ENCODE measurements around the gene GNA12. TPM values are rescaled to one million over a fixed set of nuclear protein-coding genes. Genes with fewer than 3 reads are reported as not detected.

The GNA12 gene
- total RNA-seq, 1 donor from 2014 or later: 67.2 TPM

DNA sequence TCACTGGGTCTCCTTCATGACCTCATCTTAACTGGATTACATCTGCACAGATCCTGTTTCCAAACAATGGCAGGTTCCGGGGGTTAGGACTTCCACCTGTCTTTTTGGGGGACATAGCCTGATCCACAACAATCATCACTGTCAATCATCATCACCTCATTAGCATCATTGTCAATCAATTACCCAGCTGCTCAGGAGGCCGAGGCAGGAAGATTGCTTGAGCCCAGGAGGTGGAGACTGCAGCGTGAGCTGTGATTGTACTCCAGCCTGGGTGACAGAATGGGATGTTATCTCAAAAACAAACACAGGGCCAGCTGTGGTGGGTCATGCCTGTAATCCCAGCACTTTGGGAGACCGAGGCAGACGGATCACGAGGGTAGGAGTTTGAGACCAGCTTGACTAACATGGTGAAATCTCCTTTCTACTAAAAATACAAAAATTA, 137.4 kb downstream of the GNA12 start:
- no peak for TF ChIP-seq EZH2 (IDR thresholded peaks at IDR 0.05; ENCODE audit: insufficient read depth, low read length)
- TF ChIP-seq, protein P1, sequence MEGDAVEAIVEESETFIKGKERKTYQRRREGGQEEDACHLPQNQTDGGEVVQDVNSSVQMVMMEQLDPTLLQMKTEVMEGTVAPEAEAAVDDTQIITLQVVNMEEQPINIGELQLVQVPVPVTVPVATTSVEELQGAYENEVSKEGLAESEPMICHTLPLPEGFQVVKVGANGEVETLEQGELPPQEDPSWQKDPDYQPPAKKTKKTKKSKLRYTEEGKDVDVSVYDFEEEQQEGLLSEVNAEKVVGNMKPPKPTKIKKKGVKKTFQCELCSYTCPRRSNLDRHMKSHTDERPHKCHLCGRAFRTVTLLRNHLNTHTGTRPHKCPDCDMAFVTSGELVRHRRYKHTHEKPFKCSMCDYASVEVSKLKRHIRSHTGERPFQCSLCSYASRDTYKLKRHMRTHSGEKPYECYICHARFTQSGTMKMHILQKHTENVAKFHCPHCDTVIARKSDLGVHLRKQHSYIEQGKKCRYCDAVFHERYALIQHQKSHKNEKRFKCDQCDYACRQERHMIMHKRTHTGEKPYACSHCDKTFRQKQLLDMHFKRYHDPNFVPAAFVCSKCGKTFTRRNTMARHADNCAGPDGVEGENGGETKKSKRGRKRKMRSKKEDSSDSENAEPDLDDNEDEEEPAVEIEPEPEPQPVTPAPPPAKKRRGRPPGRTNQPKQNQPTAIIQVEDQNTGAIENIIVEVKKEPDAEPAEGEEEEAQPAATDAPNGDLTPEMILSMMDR (IDR thresholded peaks at IDR 0.05; ENCODE audit: insufficient read depth, low read depth, low read length): no peak
- Histone ChIP-seq H2AFZ (ENCODE audit: low read depth, low read length) (no peak overlapping the region), H3K9ac (ENCODE audit: low read length) (no peak overlapping the region), H3K4me2 (ENCODE audit: low read length) (no peak overlapping the region), H3K9me3 (ENCODE audit: insufficient read depth, low read depth, low read length) (no peaks in the 10 kb centered on the region), H4K20me1 (ENCODE audit: insufficient read depth, low read length) (peaks cover 9% of the 10 kb centered on the region), H3K36me3 (ENCODE audit: insufficient read depth, low read length) (no peaks in the 10 kb centered on the region), H3K27me3 (ENCODE audit: insufficient read depth, low read length) (no peaks in the 10 kb centered on the region), H3K79me2 (ENCODE audit: insufficient read depth, low read length) (no peaks in the 10 kb centered on the region), H3K27ac (ENCODE audit: low read depth, low read length) (no peak overlapping the region), H3K4me1 (ENCODE audit: insufficient read depth, low read length) (no peaks in the 10 kb centered on the region), H3K4me3 (ENCODE audit: insufficient read depth, low read depth, low read length) (no peak overlapping the region)
- Mint-ChIP-seq H3K9me3 (ENCODE audit: unreplicated experiment) (peaks cover 5% of the 10 kb centered on the region), H3K4me3 (ENCODE audit: unreplicated experiment) (no peak overlapping the region), H3K4me1 (ENCODE audit: low read depth, unreplicated experiment) (no peaks in the 10 kb centered on the region), H3K36me3 (ENCODE audit: low read depth, unreplicated experiment) (peaks cover 6% of the 10 kb centered on the region), H3K27ac (ENCODE audit: unreplicated experiment) (no peak overlapping the region), H3K27me3 (ENCODE audit: low read depth, unreplicated experiment) (peaks cover 14% of the 10 kb centered on the region)
- FAIRE-seq (no peak), DNase-seq (ENCODE audit: low read depth) (no peak)

DNA sequence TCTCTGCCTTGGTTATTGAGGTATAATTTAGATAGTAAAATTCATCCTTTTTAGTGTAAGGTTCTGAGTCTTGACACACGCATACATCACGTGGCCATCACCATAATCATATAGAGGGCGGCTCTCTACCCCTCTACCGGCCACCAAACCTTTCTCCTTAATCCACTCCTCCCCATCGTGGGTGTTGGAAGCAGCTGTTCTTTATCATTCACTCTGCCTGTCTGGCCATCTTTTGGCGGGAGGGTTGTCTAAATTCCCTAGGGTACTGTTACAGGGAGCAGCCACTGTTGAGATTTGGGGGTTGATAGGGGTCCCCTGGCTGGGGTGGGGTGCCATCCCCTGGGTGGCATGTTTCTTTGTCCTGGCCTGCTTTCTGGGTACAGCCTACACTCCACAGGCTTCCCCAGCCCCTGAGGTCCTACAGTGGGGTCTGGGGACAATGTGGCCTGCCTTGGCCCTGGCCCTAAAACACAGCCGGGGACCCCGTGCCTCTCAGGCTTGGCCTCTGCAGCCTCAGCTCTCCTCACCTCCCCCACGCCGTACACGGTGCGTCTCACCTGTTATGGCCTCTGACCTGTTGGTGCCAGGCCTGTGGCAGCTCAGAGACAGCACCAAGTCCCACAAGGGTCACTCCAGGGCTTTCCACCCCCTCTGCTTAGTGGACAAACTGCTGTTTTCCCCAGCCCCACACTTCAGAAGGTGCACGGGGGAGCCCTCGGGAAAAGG, 138.6 kb downstream of the GNA12 start:
- no peak overlapping the region for H3K9ac ChIP-seq (ENCODE audit: low read length)
- no peaks in the 10 kb centered on the region for H3K79me2 ChIP-seq (ENCODE audit: insufficient read depth, low read length)
- Mint-ChIP-seq H3K4me3 (ENCODE audit: unreplicated experiment) (no peak overlapping the region), H3K27ac (ENCODE audit: unreplicated experiment) (peak overlapping the region; percentile 58), H3K9me3 (ENCODE audit: unreplicated experiment) (peaks cover 1% of the 10 kb centered on the region), H3K27me3 (ENCODE audit: low read depth, unreplicated experiment) (peaks cover 21% of the 10 kb centered on the region), H3K36me3 (ENCODE audit: low read depth, unreplicated experiment) (peaks cover under 1% of the 10 kb centered on the region), H3K4me1 (ENCODE audit: low read depth, unreplicated experiment) (no peaks in the 10 kb centered on the region)
- H3K27ac ChIP-seq (ENCODE audit: low read depth, low read length): no peak overlapping the region
- H3K4me1 ChIP-seq (ENCODE audit: insufficient read depth, low read length): no peaks in the 10 kb centered on the region
- H3K4me3 ChIP-seq (ENCODE audit: insufficient read depth, low read depth, low read length): no peak overlapping the region
- H3K36me3 ChIP-seq (ENCODE audit: insufficient read depth, low read length): no peaks in the 10 kb centered on the region
- no peak overlapping the region for H3K4me2 ChIP-seq (ENCODE audit: low read length)
- H2AFZ ChIP-seq (ENCODE audit: low read depth, low read length): no peak overlapping the region
- no peak for FAIRE-seq
- H4K20me1 ChIP-seq (ENCODE audit: insufficient read depth, low read length): peaks cover 9% of the 10 kb centered on the region
- H3K9me3 ChIP-seq (ENCODE audit: insufficient read depth, low read depth, low read length): no peaks in the 10 kb centered on the region
- TF ChIP-seq, protein P1 (IDR thresholded peaks at IDR 0.05; ENCODE audit: insufficient read depth, low read depth, low read length): no peak
- TF ChIP-seq EZH2 (IDR thresholded peaks at IDR 0.05; ENCODE audit: insufficient read depth, low read length): no peak
- DNase-seq (ENCODE audit: low read depth): no peak
- H3K27me3 ChIP-seq (ENCODE audit: insufficient read depth, low read length): no peaks in the 10 kb centered on the region

DNA sequence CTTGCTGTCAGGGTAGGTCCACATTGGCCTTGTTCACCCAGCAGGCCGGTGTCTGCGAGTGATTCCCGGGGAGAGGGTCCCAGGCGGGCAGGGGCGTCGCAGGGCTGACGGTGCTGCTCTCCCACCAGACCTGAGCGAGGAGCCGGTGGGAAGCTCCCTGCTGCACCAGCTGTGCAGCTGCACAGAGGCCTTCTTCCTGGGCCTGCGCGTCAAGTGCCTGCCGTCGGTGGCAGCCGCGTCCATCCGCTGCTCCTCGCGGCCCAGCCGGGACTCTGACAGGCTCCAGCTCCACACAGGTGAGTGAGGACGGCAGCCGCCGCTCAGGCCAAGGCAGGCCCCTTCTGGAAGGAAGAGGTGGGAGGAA, 141.5 kb downstream of the GNA12 start:
- no peak overlapping the region for H3K9ac ChIP-seq (ENCODE audit: low read length)
- no peak overlapping the region for H3K4me3 ChIP-seq (ENCODE audit: insufficient read depth, low read depth, low read length)
- Mint-ChIP-seq H3K4me1 (ENCODE audit: low read depth, unreplicated experiment) (no peaks in the 10 kb centered on the region), H3K4me3 (ENCODE audit: unreplicated experiment) (no peak overlapping the region), H3K27ac (ENCODE audit: unreplicated experiment) (no peak overlapping the region), H3K27me3 (ENCODE audit: low read depth, unreplicated experiment) (peaks cover 34% of the 10 kb centered on the region), H3K9me3 (ENCODE audit: unreplicated experiment) (peaks cover 1% of the 10 kb centered on the region), H3K36me3 (ENCODE audit: low read depth, unreplicated experiment) (peaks cover 2% of the 10 kb centered on the region)
- no peak for TF ChIP-seq EZH2 (IDR thresholded peaks at IDR 0.05; ENCODE audit: insufficient read depth, low read length)
- TF ChIP-seq, protein P1 (IDR thresholded peaks at IDR 0.05; ENCODE audit: insufficient read depth, low read depth, low read length): no peak
- H3K27me3 ChIP-seq (ENCODE audit: insufficient read depth, low read length): peaks cover 5% of the 10 kb centered on the region
- H2AFZ ChIP-seq (ENCODE audit: low read depth, low read length): no peak overlapping the region
- no peaks in the 10 kb centered on the region for H3K9me3 ChIP-seq (ENCODE audit: insufficient read depth, low read depth, low read length)
- H4K20me1 ChIP-seq (ENCODE audit: insufficient read depth, low read length): no peaks in the 10 kb centered on the region
- H3K36me3 ChIP-seq (ENCODE audit: insufficient read depth, low read length): no peaks in the 10 kb centered on the region
- no peaks in the 10 kb centered on the region for H3K79me2 ChIP-seq (ENCODE audit: insufficient read depth, low read length)
- H3K4me1 ChIP-seq (ENCODE audit: insufficient read depth, low read length): no peaks in the 10 kb centered on the region
- no peak overlapping the region for H3K4me2 ChIP-seq (ENCODE audit: low read length)
- no peak overlapping the region for H3K27ac ChIP-seq (ENCODE audit: low read depth, low read length)
- DNase-seq (ENCODE audit: low read depth): no peak
- FAIRE-seq: no peak
